DOHH2 (cell line): ENCODE measurements around the gene RTTN.

Experiments
- H3F3A ChIP-seq: fragments of 200-600 bp; sonication (generic), shearing (Covaris generic); 2 replicates; pipeline ENCODE4 v1.6.0; 2016; ENCODE audit warnings: antibody characterized with exemption, mild to moderate bottlenecking; ENCODE audit not compliant: control insufficient read depth, insufficient read depth
- H3K27ac ChIP-seq: fragments of 200-600 bp; sonication (generic); 2 replicates; pipeline ENCODE4 v1.5.1; 2014; ENCODE audit warnings: low read depth, mild to moderate bottlenecking, low read length, moderate library complexity
- H3K27me3 ChIP-seq: fragments of 200-600 bp; sonication (generic); 2 replicates; pipeline ENCODE4 v1.6.1; 2014; ENCODE audit warnings: mild to moderate bottlenecking, low read length, mixed read lengths; ENCODE audit not compliant: control insufficient read depth
- H3K36me3 ChIP-seq: fragments of 200-600 bp; sonication (generic); 2 replicates; pipeline ENCODE4 v1.6.1; 2014; ENCODE audit warnings: mild to moderate bottlenecking, low read length, moderate library complexity, mixed read lengths; ENCODE audit not compliant: control insufficient read depth
- H3K4me1 ChIP-seq: fragments of 200-600 bp; sonication (generic); 2 replicates; pipeline ENCODE4 v1.6.1; 2014; ENCODE audit warnings: mild to moderate bottlenecking, low read length, mixed read lengths; ENCODE audit not compliant: control insufficient read depth
- H3K4me2 ChIP-seq: fragments of 200-600 bp; sonication (generic); 2 replicates; pipeline ENCODE4 v1.6.0; 2014; ENCODE audit warnings: mild to moderate bottlenecking, low read length, moderate library complexity
- H3K4me3 ChIP-seq: fragments of 200-600 bp; sonication (generic); 2 replicates; pipeline ENCODE4 v1.5.1; 2014; ENCODE audit warnings: mild to moderate bottlenecking, low read length, mixed read lengths
- H3K79me2 ChIP-seq: fragments of 200-600 bp; sonication (generic); 2 replicates; pipeline ENCODE4 v1.6.1; 2014; ENCODE audit warnings: mild to moderate bottlenecking, low read length, mixed read lengths; ENCODE audit not compliant: control insufficient read depth
- H3K9me2 ChIP-seq: fragments of 200-600 bp; sonication (generic); replicated peaks from 2 replicates; pipeline ENCODE4 v1.6.1; 2014; ENCODE audit warnings: mild to moderate bottlenecking, low read length, mixed read lengths; ENCODE audit not compliant: control insufficient read depth
- H3K9me3 ChIP-seq: fragments of 200-600 bp; sonication (generic); 2 replicates; pipeline ENCODE4 v1.6.1; 2014; ENCODE audit warnings: antibody characterized with exemption, low read length, mixed read lengths; ENCODE audit not compliant: control insufficient read depth, insufficient read depth
- H4K20me1 ChIP-seq: fragments of 200-600 bp; sonication (generic); 2 replicates; pipeline ENCODE4 v1.6.0; 2014; ENCODE audit warnings: low read depth, mild to moderate bottlenecking, antibody characterized with exemption, low read length, moderate library complexity; ENCODE audit not compliant: control insufficient read depth, insufficient read depth
- CTCF ChIP-seq: fragments of 200-600 bp; sonication (generic); IDR thresholded peaks from one replicate; pipeline ENCODE4 v1.5.1; 2014; ENCODE audit warnings: antibody characterized with exemption, mild to moderate bottlenecking, low read depth, low read length; ENCODE audit not compliant: poor library complexity, severe bottlenecking
- EZH2phosphoT487 ChIP-seq: fragments of 200-600 bp; sonication (generic); IDR thresholded peaks from 2 replicates; pipeline ENCODE4 v1.6.1; 2017; ENCODE audit warnings: borderline replicate concordance, mild to moderate bottlenecking, antibody characterized with exemption, low read length, moderate library complexity, mixed read lengths

RTTN gene

GRCh38 chr18:70069382-70069781 lies 136.1 kb downstream of the RTTN start:
- no peak for TF ChIP-seq CTCF
- TF ChIP-seq EZH2phosphoT487 = no peak
- Histone ChIP-seq H3K27ac (no peak overlapping the region), H3F3A (no peaks in the 10 kb centered on the region), H4K20me1 (no peaks in the 10 kb centered on the region), H3K79me2 (no peaks in the 10 kb centered on the region), H3K36me3 (peaks cover 28% of the 10 kb centered on the region), H3K27me3 (no peaks in the 10 kb centered on the region), H3K4me3 (no peak overlapping the region), H3K4me2 (no peak overlapping the region), H3K9me3 (no peaks in the 10 kb centered on the region), H3K4me1 (no peaks in the 10 kb centered on the region), H3K9me2 (no peaks in the 10 kb centered on the region)

- no peaks in the 10 kb centered on the region for H3K9me2 ChIP-seq
- no peak overlapping the region for H3K4me3 ChIP-seq
- H3K4me2 ChIP-seq = no peak overlapping the region
- no peaks in the 10 kb centered on the region for H3K9me3 ChIP-seq
- TF ChIP-seq CTCF (no peak), EZH2phosphoT487 (no peak)
- H3K79me2 ChIP-seq = no peaks in the 10 kb centered on the region
- H3K36me3 ChIP-seq = peaks cover 29% of the 10 kb centered on the region
- H3K27ac ChIP-seq = no peak overlapping the region
- no peaks in the 10 kb centered on the region for H3K27me3 ChIP-seq
- no peaks in the 10 kb centered on the region for H3F3A ChIP-seq
- H4K20me1 ChIP-seq = no peaks in the 10 kb centered on the region
- H3K4me1 ChIP-seq = no peaks in the 10 kb centered on the region
Observed at GRCh38 chr18:70068981-70069380, 136.5 kb downstream of the RTTN start.

- H3K79me2 ChIP-seq = no peaks in the 10 kb centered on the region
Observed at GRCh38 chr18:70059684-70060083, 145.8 kb downstream of the RTTN start.

More at GRCh38 chr18:70059684-70060083, 145.8 kb downstream of the RTTN start:
- Histone ChIP-seq H3K9me2 (no peaks in the 10 kb centered on the region), H3F3A (no peaks in the 10 kb centered on the region), H3K9me3 (no peaks in the 10 kb centered on the region), H3K4me2 (no peak overlapping the region), H3K4me1 (no peaks in the 10 kb centered on the region), H3K27ac (no peak overlapping the region), H4K20me1 (no peaks in the 10 kb centered on the region), H3K36me3 (peaks cover 44% of the 10 kb centered on the region), H3K4me3 (no peak overlapping the region), H3K27me3 (no peaks in the 10 kb centered on the region)
- TF ChIP-seq CTCF (no peak), EZH2phosphoT487 (no peak)
